Endodermal cell (in vitro differentiated cells): Measurements from ENCODE around the gene DTYMK. TPM values are rescaled to one million over a fixed set of nuclear protein-coding genes. Genes with fewer than 3 reads are reported as not detected.

Source experiments
- DNase-seq: peaks from one replicate; pipeline ENCODE4 v3.0.0-alpha.2; 2017
- H3K27ac ChIP-seq: 2 replicates; pipeline ENCODE4 v1.5.1; 2013; ENCODE audit warnings: mild to moderate bottlenecking, low read depth, low read length, moderate library complexity
- H3K27me3 ChIP-seq: 2 replicates; pipeline ENCODE4 v1.6.1; 2013; ENCODE audit warnings: mild to moderate bottlenecking, low read length, moderate library complexity; ENCODE audit not compliant: insufficient read depth, control insufficient read depth, poor library complexity, severe bottlenecking
- H3K36me3 ChIP-seq: 2 replicates; pipeline ENCODE4 v1.7.0; 2013; ENCODE audit warnings: mild to moderate bottlenecking, low read length, moderate library complexity; ENCODE audit not compliant: control insufficient read depth, insufficient read depth
- H3K4me1 ChIP-seq: one replicate; pipeline ENCODE4 v1.7.0; 2013; ENCODE audit warnings: low read length; ENCODE audit not compliant: control insufficient read depth, insufficient read depth
- H3K4me3 ChIP-seq: 2 replicates; pipeline ENCODE4 v1.5.1; 2013; ENCODE audit warnings: mild to moderate bottlenecking, low read length, moderate library complexity
- H3K9ac ChIP-seq: 2 replicates; pipeline ENCODE4 v1.6.1; 2013; ENCODE audit warnings: mild to moderate bottlenecking, low read length, moderate library complexity; ENCODE audit not compliant: poor library complexity, severe bottlenecking; ENCODE audit errors: extremely low read depth
- H3K9me3 ChIP-seq: 2 replicates; pipeline ENCODE4 v1.6.1; 2013; ENCODE audit warnings: mild to moderate bottlenecking, low read length, moderate library complexity; ENCODE audit not compliant: control insufficient read depth
- H3K27ac Mint-ChIP-seq: 2 replicates; pipeline ENCODE4 v1.8.0; 2020; ENCODE audit warnings: mixed read lengths
- H3K27me3 Mint-ChIP-seq: 2 replicates; pipeline ENCODE4 v1.8.0; 2021; ENCODE audit warnings: mild to moderate bottlenecking, mixed read lengths; ENCODE audit not compliant: insufficient read depth
- H3K36me3 Mint-ChIP-seq: 2 replicates; pipeline ENCODE4 v1.8.0; 2020; ENCODE audit warnings: low read depth, mixed read lengths
- H3K4me1 Mint-ChIP-seq: 2 replicates; pipeline ENCODE4 v1.8.0; 2020; ENCODE audit warnings: mixed read lengths
- H3K4me3 Mint-ChIP-seq: 2 replicates; pipeline ENCODE4 v1.8.0; 2020; ENCODE audit warnings: mild to moderate bottlenecking, moderate library complexity, mixed read lengths
- H3K9me3 Mint-ChIP-seq: 2 replicates; pipeline ENCODE4 v1.8.0; 2020; ENCODE audit warnings: mild to moderate bottlenecking, mixed read lengths
- WGBS, 2 experiments: methylation state at CpG; one replicate each; pipeline versions ENCODE4 v1.1.5 to v1.1.7; 2013; ENCODE audit warnings: missing lambda C conversion rate in 2 of 2, mixed read lengths in 1 of 2; ENCODE audit not compliant: insufficient coverage in 1 of 2, insufficient read length in 1 of 2; 5-methylcytosine and 5-hydroxymethylcytosine counted together
- total RNA-seq, 2 donors: library from RNA; stranded (reverse); fragmentation: NEBNext Ultra II Directional in 1 of 2; extraction: Animal tissue kit (Norgen Biotek cat#: 25700) in 1 of 2; gene quantifications; 2 replicates in 1 of 2; 3 replicates in 1 of 2; pipeline ENCODE4 v1.2.1, GENCODE V29; 2021
- TF ChIP-seq, protein P1 (sequence below): fragments of 200-600 bp; sonication (generic); conservative IDR thresholded peaks from 2 replicates; pipeline ENCODE4 v1.5.0; 2021; ENCODE audit warnings: antibody characterized with exemption, mild to moderate bottlenecking

Gene DTYMK
- total RNA-seq, 2 donors from 2014 or later: 60.9 to 62.4 TPM

DNA sequence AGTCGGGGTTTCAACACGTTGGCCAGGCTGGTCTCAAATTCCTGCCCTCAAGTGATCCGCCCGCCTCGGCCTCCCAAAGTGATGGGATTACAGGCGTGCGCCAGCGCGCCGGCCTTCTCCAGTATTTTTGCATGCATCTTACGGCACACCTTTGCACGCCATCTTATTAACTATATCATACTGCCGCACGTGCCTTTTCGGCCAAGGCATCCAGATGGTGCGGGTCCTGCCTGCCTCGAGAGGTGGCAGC, 14.5 kb upstream of the DTYMK start:
- peak overlapping the region; percentile 78 for H3K4me3 ChIP-seq
- Mint-ChIP-seq H3K27me3 (no peaks in the 10 kb centered on the region), H3K27ac (peak overlapping the region; percentile 88), H3K4me3 (peak overlapping the region; percentile 71), H3K36me3 (peaks cover 28% of the 10 kb centered on the region), H3K4me1 (peaks cover 5% of the 10 kb centered on the region), H3K9me3 (peaks cover 9% of the 10 kb centered on the region)
- no peaks in the 10 kb centered on the region for H3K4me1 ChIP-seq
- whole genome bisulfite sequencing, 2 experiments: 0 to 3% methylated on average over 3 to 17 of the region's 17 CpGs
- H3K27ac ChIP-seq: peak overlapping the region; percentile 96
- H3K27me3 ChIP-seq: no peaks in the 10 kb centered on the region
- TF ChIP-seq, protein P1, sequence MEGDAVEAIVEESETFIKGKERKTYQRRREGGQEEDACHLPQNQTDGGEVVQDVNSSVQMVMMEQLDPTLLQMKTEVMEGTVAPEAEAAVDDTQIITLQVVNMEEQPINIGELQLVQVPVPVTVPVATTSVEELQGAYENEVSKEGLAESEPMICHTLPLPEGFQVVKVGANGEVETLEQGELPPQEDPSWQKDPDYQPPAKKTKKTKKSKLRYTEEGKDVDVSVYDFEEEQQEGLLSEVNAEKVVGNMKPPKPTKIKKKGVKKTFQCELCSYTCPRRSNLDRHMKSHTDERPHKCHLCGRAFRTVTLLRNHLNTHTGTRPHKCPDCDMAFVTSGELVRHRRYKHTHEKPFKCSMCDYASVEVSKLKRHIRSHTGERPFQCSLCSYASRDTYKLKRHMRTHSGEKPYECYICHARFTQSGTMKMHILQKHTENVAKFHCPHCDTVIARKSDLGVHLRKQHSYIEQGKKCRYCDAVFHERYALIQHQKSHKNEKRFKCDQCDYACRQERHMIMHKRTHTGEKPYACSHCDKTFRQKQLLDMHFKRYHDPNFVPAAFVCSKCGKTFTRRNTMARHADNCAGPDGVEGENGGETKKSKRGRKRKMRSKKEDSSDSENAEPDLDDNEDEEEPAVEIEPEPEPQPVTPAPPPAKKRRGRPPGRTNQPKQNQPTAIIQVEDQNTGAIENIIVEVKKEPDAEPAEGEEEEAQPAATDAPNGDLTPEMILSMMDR: peak; percentile 60
- H3K36me3 ChIP-seq: peaks cover 21% of the 10 kb centered on the region
- peaks cover 6% of the 10 kb centered on the region for H3K9me3 ChIP-seq
- no peak for DNase-seq
- H3K9ac ChIP-seq: peak overlapping the region; percentile 77

DNA sequence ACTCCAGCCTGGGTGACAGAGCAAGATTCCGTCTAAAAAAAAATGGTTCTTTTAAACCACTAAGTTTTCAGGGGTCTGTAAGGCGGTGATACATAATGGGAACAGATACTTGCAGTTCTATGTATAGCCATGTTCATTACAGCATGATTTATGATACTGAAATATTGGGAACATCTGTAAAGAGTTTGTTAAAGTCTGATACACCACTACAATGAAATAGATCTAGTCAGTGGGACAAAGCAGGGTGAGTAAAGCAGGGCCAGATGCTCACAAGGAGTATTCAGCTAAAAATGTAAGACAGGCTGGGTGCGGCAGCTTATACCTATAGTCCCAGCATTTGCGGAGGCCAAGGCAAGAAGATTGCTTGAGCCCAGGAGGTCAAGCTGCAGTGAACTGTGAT, 9.0 kb upstream of the DTYMK start:
- 92 to 97% methylated on average over 4 of the region's 4 CpGs for WGBS, 2 experiments
- Histone ChIP-seq H3K36me3 (peaks cover 11% of the 10 kb centered on the region), H3K9ac (no peak overlapping the region), H3K9me3 (no peaks in the 10 kb centered on the region), H3K27ac (no peak overlapping the region), H3K27me3 (no peaks in the 10 kb centered on the region), H3K4me1 (no peaks in the 10 kb centered on the region), H3K4me3 (no peak overlapping the region)
- Mint-ChIP-seq H3K4me3 (no peak overlapping the region), H3K27me3 (no peaks in the 10 kb centered on the region), H3K36me3 (peaks cover 20% of the 10 kb centered on the region), H3K4me1 (no peaks in the 10 kb centered on the region), H3K27ac (no peak overlapping the region), H3K9me3 (no peaks in the 10 kb centered on the region)
- TF ChIP-seq, protein P1: no peak
- DNase-seq: no peak

DNA sequence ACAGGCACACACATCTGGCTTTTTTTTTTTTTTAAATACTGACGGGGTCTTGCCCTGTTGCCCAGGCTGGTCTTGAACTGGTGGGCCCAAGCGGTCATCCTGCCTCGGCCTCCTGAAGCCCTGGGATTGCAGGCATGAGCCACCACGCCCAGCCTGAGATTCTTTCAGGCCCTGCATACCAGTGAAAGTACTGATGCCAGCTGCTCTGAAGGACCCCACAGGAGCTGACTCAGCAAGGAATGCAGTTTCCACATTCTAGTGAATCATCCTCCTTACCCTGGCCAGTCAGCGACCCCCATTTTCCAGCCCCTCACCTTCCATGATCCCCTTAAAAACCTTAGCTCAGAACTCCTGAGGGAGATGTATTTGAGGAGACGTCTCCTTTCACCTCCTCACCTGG, 5.8 kb upstream of the DTYMK start:
- H3K9me3 Mint-ChIP-seq: no peaks in the 10 kb centered on the region
- H3K27ac Mint-ChIP-seq: no peak overlapping the region
- H3K36me3 Mint-ChIP-seq: peaks cover 26% of the 10 kb centered on the region
- Histone ChIP-seq H3K9ac (no peak overlapping the region), H3K27me3 (no peaks in the 10 kb centered on the region), H3K27ac (no peak overlapping the region), H3K4me3 (no peak overlapping the region), H3K4me1 (peaks cover 6% of the 10 kb centered on the region), H3K36me3 (peaks cover 19% of the 10 kb centered on the region), H3K9me3 (no peaks in the 10 kb centered on the region)
- H3K4me1 Mint-ChIP-seq: no peaks in the 10 kb centered on the region
- no peak for DNase-seq
- H3K4me3 Mint-ChIP-seq: no peak overlapping the region
- 92 to 100% methylated on average over 4 to 6 of the region's 6 CpGs for WGBS, 2 experiments
- no peaks in the 10 kb centered on the region for H3K27me3 Mint-ChIP-seq
- TF ChIP-seq, protein P1: no peak
